Esophagus muscularis mucosa (tissue), 3 donors: ENCODE results near the gene CD99.
"Not testable (repeated sequence)": the region's sequence is repeated elsewhere in the genome, so short reads cannot be mapped to it uniquely, and the experiment has no call there.

Source experiments
- POLR2AphosphoS5 ChIP-seq, 2 donors: sonication (generic); formaldehyde crosslinking; IDR thresholded peaks; one replicate each; pipeline ENCODE4 v1.6.1; 2017; ENCODE audit warnings: antibody characterized with exemption in 2 of 2
- TF ChIP-seq, protein P1 (sequence below), 3 experiments: fragments of 200-600 bp in 2 of 3; fragments of 450-650 bp in 1 of 3; sonication (generic) in 2 of 3; IDR thresholded peaks; one replicate each; pipeline ENCODE4 v1.5.1; 2017 to 2019; ENCODE audit warnings: antibody characterized with exemption in 3 of 3, mild to moderate bottlenecking in 2 of 3, moderate library complexity in 1 of 3

DNA sequence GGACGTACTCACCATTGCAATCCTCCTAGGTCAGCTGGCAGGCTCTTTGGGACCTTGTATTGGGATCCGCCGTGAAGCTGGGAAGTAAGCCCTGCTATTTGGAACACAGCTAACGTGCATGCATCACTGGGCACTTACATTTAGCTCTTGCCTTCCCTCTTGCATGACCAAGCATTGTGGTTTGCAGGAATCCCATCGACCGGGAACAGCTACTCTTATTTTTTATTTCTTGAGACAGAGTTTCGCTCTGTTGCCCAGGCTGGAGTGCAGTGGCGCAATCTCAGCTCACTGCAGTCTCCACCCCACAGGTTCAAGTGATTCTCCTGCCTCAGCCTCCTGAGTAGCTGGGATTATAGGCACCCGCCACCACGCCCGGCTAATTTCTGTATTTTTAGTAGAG lies 36.2 kb downstream of the CD99 start:
- TF ChIP-seq, protein P1, sequence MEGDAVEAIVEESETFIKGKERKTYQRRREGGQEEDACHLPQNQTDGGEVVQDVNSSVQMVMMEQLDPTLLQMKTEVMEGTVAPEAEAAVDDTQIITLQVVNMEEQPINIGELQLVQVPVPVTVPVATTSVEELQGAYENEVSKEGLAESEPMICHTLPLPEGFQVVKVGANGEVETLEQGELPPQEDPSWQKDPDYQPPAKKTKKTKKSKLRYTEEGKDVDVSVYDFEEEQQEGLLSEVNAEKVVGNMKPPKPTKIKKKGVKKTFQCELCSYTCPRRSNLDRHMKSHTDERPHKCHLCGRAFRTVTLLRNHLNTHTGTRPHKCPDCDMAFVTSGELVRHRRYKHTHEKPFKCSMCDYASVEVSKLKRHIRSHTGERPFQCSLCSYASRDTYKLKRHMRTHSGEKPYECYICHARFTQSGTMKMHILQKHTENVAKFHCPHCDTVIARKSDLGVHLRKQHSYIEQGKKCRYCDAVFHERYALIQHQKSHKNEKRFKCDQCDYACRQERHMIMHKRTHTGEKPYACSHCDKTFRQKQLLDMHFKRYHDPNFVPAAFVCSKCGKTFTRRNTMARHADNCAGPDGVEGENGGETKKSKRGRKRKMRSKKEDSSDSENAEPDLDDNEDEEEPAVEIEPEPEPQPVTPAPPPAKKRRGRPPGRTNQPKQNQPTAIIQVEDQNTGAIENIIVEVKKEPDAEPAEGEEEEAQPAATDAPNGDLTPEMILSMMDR (IDR thresholded peaks at IDR 0.05) = not testable (repeated sequence)
- not testable (repeated sequence) for TF ChIP-seq POLR2AphosphoS5 (IDR thresholded peaks at IDR 0.05)
